Retinal pigment epithelial cell (primary cell): ENCODE data around the gene GJA3.
"Not testable (repeated sequence)": the region's sequence is repeated elsewhere in the genome, so short reads cannot be mapped to it uniquely, and the experiment has no call there.

Experiments used
- DNase-seq: peaks from one replicate; pipeline ENCODE4 v3.0.0-alpha.2; 2010; ENCODE audit warnings: low read depth
- H3K4me3 ChIP-seq: 2 replicates; pipeline ENCODE4 v1.5.1; 2011; ENCODE audit warnings: mild to moderate bottlenecking, low read length, control low read depth, moderate library complexity
- CTCF ChIP-seq: conservative IDR thresholded peaks from 2 replicates; pipeline ENCODE4 v1.5.1; 2011; ENCODE audit warnings: low read depth, low read length, control low read depth, inconsistent platforms

The GJA3 gene

DNA sequence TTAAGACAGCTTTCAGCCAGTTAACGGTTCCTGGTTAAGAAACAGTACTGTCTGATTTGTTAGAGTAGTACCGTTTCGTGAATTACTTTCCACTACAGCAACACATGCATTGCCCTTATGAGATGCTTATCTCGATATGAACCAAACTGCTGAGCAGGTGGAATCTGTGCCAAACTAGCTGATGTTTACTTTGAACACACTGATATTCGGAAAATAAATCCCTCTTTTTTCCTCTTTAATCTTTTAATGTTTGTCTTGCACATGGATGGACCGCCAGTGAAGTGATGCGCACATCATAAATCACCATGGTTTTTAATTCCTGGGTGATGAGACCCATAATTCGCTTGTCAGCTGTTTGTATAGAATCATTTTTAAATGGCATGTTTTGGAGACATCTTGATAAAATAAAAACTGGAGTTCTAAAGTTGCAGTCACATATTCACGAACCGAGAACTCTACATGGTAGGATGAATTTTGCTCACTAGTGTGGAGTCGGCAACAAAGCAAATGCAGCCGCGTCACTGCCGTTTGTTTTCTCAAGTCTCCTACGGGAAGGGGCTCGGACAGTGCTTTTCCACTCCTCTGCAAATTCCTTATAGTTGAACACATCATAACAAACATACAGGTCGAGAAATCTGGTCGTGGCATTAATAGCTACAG is 1.1 kb downstream of the GJA3 start:
- H3K4me3 ChIP-seq: no peak overlapping the region

DNA sequence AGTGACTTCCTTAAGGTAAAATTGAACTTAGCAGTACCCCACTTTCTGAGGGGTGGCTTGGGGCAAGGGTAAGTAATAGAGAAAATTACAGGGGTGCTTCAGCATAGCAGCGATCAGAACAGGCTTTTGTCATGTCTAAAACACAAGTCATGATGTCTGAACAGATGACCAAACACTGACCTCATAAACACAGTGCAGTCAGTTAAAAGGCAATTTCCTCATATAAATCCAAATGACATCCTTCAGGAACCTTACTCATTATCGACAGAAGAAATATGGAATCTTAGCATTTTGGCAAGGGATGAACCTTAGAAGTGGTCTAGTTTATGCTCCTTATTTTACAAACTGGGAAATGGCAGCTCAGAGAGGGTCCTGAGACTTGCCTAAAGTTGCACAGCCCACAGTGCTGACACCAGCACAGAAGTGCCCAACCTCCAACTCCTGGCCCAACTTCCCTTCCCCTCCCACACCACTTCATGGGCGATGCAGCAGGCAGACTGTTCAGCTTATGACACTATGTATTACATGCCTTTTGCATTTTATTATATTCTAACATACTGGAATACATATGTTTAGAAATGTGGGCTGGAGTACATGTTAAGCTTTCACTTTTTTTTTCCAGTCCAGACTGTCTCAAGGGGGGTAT is 3.6 kb downstream of the GJA3 start:
- DNase-seq: no peak
- TF ChIP-seq CTCF: no peak
- no peak overlapping the region for H3K4me3 ChIP-seq

More for the DNA sequence above, 1.1 kb downstream of the GJA3 start:
- TF ChIP-seq CTCF: no peak
- DNase-seq: no peak

- TF ChIP-seq CTCF: no peak
- H3K4me3 ChIP-seq: no peak overlapping the region
- DNase-seq: no peak
Measured at GRCh38 chr13:20156702-20157101, 4.2 kb downstream of the GJA3 start.

DNA sequence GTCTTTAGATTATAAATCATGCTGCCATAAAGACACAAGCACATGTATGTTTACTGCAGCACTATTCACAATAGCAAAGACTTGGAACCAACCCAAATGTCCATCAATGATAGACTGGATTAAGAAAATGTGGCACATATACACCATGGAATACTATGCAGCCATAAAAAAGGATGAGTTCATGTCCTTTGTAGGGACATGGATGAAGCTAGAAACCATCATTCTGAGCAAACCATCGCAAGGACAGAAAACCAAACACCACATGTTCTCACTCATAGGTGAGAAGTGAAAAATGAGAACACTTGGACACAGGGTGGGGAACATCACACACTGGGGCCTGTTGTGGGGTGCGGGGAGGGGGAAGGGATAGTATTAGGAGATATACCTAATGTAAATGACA is 7.6 kb downstream of the GJA3 start:
- not testable (repeated sequence) for DNase-seq, H3K4me3 ChIP-seq

DNA sequence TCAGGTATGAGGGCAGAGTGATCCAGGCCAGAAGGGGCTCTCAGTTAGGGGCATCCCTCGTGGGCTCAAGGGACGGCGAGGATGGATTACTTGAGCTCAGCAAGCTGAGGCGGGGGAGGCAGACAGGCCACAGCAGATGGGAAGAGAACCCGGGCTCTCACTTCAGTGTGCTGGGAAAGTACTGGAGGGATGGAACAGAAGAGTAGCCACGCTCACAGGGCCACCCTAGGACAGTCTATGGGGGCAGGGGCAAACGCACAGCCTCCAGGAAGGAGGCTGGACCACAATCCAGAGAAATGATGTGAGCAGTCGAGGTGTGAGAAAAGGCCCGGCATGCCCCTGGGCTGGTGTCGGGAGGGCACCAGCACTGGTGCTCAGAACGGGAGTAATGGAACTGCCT is 9.2 kb downstream of the GJA3 start:
- DNase-seq: no peak
- no peak overlapping the region for H3K4me3 ChIP-seq
- no peak for TF ChIP-seq CTCF

GRCh38 chr13:20151016-20151415 is 9.8 kb downstream of the GJA3 start:
- DNase-seq: no peak
- TF ChIP-seq CTCF: no peak
- no peak overlapping the region for H3K4me3 ChIP-seq

DNA sequence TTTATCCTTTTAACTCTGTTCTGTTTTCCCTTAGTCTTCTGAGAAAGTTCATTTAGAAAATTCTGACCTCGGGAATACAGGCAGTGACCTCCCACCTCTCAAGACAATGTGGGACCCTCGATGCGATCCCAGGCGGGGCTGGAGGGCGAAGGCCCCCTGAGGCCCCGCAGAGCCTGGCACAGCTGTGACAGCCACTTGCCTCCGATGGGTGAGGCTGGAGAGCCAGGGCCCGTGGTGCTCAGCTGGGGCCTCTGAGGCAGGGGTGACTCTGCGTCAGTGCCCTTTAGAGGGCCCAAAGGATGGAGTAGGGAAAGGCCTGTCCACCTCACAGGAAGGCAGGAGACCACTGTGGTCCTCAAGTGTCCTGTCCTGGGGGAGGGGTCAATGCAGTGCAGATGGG is 10.3 kb downstream of the GJA3 start:
- no peak for DNase-seq
- no peak for TF ChIP-seq CTCF
- H3K4me3 ChIP-seq: no peak overlapping the region
